Activated T-helper 17 cell treated with anti-CD3 and anti-CD28 coated beads, Interleukin-2, amount 50 U/mL, for 72 hours (primary cell): Measurements from ENCODE around the gene SEC14L1. TPM values are rescaled to one million over a fixed set of nuclear protein-coding genes. Genes with fewer than 3 reads are reported as not detected.
"Not testable (repeated sequence)": the region's sequence is repeated elsewhere in the genome, so short reads cannot be mapped to it uniquely, and the experiment has no call there.

Experiments used
- ATAC-seq: fragments of 150-1000 bp; cut with Tn5 transposase; replicated peaks from 2 replicates; pipeline ENCODE4 v1.10.0; 2021; ENCODE audit warnings: mild to moderate bottlenecking, moderate library complexity
- H3K27ac Mint-ChIP-seq: one replicate; pipeline ENCODE4 v1.8.0; 2022; ENCODE audit warnings: mixed read lengths
- H3K27me3 Mint-ChIP-seq: one replicate; pipeline ENCODE4 v1.8.0; 2022; ENCODE audit warnings: mixed read lengths
- H3K36me3 Mint-ChIP-seq: one replicate; pipeline ENCODE4 v1.8.0; 2022; ENCODE audit warnings: low read depth, mild to moderate bottlenecking, mixed read lengths
- H3K4me1 Mint-ChIP-seq: one replicate; pipeline ENCODE4 v1.8.0; 2022; ENCODE audit warnings: mixed read lengths
- H3K4me3 Mint-ChIP-seq: one replicate; pipeline ENCODE4 v1.8.0; 2022; ENCODE audit warnings: mild to moderate bottlenecking, mixed read lengths
- H3K9me3 Mint-ChIP-seq: one replicate; pipeline ENCODE4 v1.8.0; 2022; ENCODE audit warnings: mixed read lengths
- total RNA-seq, 2 donors: library from RNA; stranded (reverse); gene quantifications; one replicate each; pipeline ENCODE4 v1.2.3, GENCODE V29; 2022

The SEC14L1 gene
- total RNA-seq, 2 donors from 2014 or later = 89.3 to 98.4 TPM

DNA sequence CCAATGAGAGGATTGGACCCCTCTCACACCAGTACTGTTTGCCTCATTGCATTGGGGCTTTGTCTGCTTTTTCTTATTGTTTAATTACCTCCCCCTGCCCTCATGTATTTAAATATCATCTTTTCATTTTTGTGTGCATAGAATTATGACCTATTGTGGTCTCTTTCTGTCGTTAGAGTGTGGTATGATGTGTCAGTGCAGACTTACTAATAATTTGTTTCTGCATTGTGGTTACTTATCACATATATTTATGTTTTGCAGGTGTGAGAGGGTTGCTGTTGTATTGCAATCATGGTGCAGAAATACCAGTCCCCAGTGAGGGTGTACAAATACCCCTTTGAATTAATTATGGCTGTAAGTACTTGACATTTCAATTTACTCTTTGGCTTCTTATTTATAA, 2.5 kb downstream of the SEC14L1 start:
- peaks cover 76% of the 10 kb centered on the region for H3K36me3 Mint-ChIP-seq
- no peaks in the 10 kb centered on the region for H3K9me3 Mint-ChIP-seq
- H3K4me1 Mint-ChIP-seq = peaks cover 42% of the 10 kb centered on the region
- ATAC-seq = no peak
- H3K27me3 Mint-ChIP-seq = no peaks in the 10 kb centered on the region
- H3K27ac Mint-ChIP-seq = no peak overlapping the region
- peak overlapping the region; percentile 90 for H3K4me3 Mint-ChIP-seq

DNA sequence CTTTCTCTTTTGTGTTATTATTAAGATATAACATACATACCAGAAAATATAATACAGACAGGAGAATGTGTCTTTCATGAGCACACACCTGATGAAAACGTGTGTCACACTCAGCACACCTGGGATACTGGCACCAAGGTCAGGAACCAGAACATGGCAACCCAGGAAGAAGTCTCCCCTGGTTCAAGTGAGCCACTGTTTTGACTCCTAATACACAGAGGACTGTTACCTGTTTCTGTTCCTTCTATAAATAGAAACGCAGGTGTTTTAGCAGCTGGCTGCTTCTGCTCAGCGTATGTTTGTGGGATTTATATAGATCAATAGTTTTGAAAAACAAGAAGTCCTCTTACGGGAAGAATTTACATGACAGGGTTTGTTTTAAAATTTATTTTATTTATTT, 3.5 kb downstream of the SEC14L1 start:
- ATAC-seq = no peak
- no peaks in the 10 kb centered on the region for H3K9me3 Mint-ChIP-seq
- H3K4me3 Mint-ChIP-seq = peak overlapping the region; percentile 90
- peaks cover 50% of the 10 kb centered on the region for H3K4me1 Mint-ChIP-seq
- peaks cover 85% of the 10 kb centered on the region for H3K36me3 Mint-ChIP-seq
- no peak overlapping the region for H3K27ac Mint-ChIP-seq
- H3K27me3 Mint-ChIP-seq = no peaks in the 10 kb centered on the region

DNA sequence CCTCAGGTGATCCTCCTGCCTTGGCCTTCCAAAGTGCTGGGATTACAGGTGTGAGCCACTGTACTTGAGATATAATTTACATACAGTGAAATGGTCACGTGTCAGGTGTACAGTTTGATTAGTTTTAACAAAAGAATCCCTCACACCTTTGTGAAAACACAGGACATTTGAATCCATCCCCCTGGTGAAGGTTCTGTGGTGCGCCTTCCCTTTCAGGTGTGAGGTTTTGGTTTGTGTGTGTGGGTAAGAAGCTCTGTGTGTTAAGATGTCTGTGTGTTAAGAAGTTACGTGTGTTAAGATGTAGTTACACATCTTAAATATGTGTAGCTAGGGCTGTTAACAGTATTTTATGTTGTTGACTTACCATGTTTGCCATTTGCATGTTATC, 4.4 kb downstream of the SEC14L1 start:
- peaks cover 53% of the 10 kb centered on the region for H3K4me1 Mint-ChIP-seq
- no peaks in the 10 kb centered on the region for H3K9me3 Mint-ChIP-seq
- peaks cover 87% of the 10 kb centered on the region for H3K36me3 Mint-ChIP-seq
- ATAC-seq = no peak
- H3K4me3 Mint-ChIP-seq = peak overlapping the region; percentile 71
- H3K27me3 Mint-ChIP-seq = no peaks in the 10 kb centered on the region
- peak overlapping the region; percentile 84 for H3K27ac Mint-ChIP-seq

DNA sequence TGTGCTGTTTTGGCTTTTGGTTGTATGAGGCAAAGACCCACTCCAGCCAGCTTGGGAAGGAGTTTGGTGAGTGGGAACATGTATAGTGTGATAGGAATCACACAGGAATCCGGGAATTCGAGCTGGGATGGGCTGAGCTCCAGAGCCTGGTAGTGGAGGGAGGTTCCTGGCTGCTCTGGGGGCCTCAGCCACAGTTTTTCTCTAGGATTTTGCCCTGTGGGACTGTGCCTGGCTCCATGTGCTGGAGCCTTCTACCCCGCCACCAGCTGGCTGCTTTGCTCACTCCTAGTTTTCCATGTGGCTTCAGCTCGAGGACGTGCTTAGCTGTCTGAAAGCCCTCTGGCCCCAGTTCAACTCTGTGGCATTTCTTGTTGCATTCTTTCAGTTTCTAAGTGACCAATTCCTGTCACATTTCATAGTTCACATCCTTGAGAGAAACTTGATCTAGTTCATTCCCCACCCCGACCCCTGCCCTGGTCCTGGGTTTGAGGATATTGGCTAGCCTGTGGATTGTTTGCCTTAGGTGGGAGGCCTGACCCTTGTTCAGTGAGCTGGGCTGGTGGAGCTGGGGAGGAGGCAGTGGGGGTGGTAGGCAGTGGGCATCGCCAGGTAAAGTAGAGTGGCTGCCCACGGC, 5.0 kb downstream of the SEC14L1 start:
- Mint-ChIP-seq H3K36me3 (peaks cover 92% of the 10 kb centered on the region), H3K4me1 (peaks cover 57% of the 10 kb centered on the region), H3K27me3 (no peaks in the 10 kb centered on the region), H3K4me3 (peak overlapping the region; percentile 71), H3K9me3 (no peaks in the 10 kb centered on the region), H3K27ac (peak overlapping the region; percentile 84)
- ATAC-seq = peak; percentile 46

DNA sequence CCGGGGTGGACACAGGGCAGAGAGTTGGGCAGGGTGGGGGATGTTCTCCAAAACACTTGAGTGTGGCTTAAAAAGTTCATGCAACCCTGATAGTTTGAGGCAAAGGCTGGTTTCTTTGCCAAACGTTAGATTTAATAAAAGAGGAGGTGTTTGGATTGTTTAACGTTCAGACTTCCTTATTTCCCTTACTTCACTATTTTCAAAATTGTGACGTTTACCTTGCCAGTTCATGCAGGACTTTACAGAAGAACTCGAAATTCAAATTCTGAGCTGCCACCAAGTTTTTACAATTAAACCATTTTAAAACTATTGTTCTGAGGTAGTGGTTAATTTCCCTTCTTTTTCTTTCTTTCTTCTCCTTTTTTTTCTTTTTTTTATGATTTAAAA, 5.5 kb downstream of the SEC14L1 start:
- Mint-ChIP-seq H3K4me3 (peak overlapping the region; percentile 71), H3K27me3 (no peaks in the 10 kb centered on the region), H3K36me3 (peaks cover 97% of the 10 kb centered on the region), H3K27ac (peak overlapping the region; percentile 84), H3K4me1 (peaks cover 60% of the 10 kb centered on the region), H3K9me3 (no peaks in the 10 kb centered on the region)
- ATAC-seq = no peak

DNA sequence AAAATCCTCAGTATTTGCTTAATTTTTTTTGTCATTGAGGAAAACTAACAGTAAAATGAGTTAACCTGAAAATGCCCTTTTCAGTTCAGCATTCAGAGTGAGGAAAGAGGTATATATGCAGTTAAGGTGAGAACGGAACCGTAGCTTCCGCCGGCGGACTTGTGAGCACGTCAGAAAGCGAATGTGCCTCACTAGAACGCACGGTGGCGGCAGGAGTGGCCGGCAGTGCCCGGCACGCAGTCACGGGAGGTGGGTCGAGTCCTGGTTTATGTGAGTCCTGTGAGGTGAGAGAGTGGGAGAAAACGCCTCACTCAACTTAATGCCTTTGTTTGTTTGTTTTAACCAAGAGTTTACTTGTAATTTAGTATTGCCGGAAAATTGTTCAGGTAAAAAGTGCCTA, 6.1 kb downstream of the SEC14L1 start:
- Mint-ChIP-seq H3K9me3 (no peaks in the 10 kb centered on the region), H3K4me3 (peak overlapping the region; percentile 39), H3K27ac (peak overlapping the region; percentile 84), H3K4me1 (peaks cover 59% of the 10 kb centered on the region), H3K27me3 (no peaks in the 10 kb centered on the region), H3K36me3 (peaks cover 95% of the 10 kb centered on the region)
- ATAC-seq = no peak

DNA sequence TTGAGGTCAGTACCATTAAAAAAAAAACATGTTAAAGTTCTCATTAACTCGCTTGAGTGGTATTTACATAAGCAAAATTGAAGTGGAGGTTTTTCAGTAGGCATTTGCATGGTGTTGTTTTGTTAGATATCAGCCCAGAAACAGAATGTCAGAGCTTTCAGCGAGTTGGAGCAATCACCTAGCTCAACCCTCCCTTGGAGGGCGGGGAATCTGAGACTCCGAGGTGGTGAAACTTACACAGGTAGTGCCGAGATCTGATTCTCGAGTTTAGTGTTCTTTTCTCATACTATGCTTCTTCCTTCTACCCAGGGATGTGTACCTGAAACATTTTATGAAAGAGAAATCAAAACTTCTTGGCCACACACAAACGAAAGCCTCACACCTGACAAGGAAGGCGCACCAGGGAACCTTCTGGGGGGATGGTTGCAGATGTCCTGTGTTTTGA, 6.6 kb downstream of the SEC14L1 start:
- Mint-ChIP-seq H3K27me3 (no peaks in the 10 kb centered on the region), H3K4me3 (peak overlapping the region; percentile 39), H3K27ac (peak overlapping the region; percentile 84), H3K36me3 (peaks cover 90% of the 10 kb centered on the region), H3K4me1 (peaks cover 54% of the 10 kb centered on the region), H3K9me3 (no peaks in the 10 kb centered on the region)
- peak; percentile 56 for ATAC-seq

DNA sequence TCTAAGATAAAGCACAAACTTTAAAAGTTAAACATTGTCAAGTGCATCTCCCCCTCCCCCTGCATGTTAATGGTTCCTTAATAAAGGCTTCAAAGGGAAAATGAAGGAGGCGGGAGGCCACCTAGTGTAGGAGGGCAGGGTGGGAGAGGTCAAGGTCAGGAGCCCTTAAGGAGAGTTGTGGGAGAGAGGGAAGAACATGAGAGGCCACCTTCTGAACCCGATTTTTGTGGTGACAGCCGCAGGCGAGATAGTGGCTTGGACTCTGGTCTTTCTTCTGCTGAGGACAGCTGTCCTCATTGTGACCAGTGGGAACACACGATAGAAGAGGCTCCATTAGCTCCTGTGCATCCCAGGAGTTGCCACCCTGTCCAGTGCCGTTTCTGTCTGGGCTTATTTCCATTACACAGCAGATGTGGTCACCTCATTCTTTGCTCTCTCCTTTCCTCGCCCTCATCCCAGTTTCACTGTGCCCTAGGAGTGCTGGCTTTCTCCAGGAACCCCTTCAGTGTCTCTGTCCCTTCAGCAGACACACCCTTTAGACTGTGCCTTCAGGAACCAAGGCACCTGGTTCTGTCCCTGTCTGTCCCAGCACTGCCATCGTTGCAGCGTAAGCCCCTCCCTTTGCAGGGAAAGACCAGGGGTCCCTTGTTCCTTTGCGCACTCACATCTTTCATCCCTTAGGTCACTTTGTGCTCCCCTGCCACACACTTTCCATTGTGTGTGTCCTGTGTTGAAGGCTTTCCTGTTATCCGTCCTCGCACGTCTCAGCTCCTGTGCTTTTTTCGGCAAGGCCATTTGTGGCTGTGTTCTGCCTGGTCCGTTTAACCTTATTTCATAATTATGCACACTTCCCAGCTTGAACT, 7.5 kb downstream of the SEC14L1 start:
- H3K36me3 Mint-ChIP-seq = peaks cover 81% of the 10 kb centered on the region
- H3K27ac Mint-ChIP-seq = peak overlapping the region; percentile 84
- H3K9me3 Mint-ChIP-seq = no peaks in the 10 kb centered on the region
- H3K4me3 Mint-ChIP-seq = peak overlapping the region; percentile 39
- H3K4me1 Mint-ChIP-seq = peaks cover 46% of the 10 kb centered on the region
- no peak for ATAC-seq
- H3K27me3 Mint-ChIP-seq = no peaks in the 10 kb centered on the region

DNA sequence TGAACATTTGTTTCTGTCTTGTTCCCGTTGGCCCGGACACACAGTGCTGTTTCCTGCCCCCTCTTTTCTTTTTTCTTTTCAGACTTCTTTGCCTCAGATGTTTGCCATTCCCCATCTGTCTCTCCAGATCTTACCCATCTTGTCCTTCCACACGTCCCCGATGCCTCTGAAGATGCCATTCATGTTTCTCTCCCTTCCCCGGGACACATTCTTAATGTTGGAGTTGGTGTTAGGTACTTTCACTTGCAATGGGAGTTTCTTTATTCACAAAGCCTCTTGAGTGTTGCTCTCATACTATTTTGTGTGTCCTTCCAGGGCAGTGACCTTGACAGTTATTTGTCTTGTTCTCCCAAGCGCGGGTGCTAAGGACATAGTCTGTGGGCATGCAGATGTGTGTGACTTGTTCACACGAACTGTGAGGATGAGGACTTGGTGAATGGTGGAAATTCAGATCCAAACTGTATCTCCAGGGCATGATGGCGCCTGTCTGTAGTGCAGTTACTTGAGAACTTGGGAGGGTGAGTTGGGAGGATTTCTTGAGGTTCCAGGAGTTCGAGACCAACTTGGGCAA, 8.3 kb downstream of the SEC14L1 start:
- H3K36me3 Mint-ChIP-seq = peaks cover 73% of the 10 kb centered on the region
- H3K27ac Mint-ChIP-seq = no peak overlapping the region
- H3K4me3 Mint-ChIP-seq = no peak overlapping the region
- H3K9me3 Mint-ChIP-seq = no peaks in the 10 kb centered on the region
- no peak for ATAC-seq
- peaks cover 49% of the 10 kb centered on the region for H3K4me1 Mint-ChIP-seq
- H3K27me3 Mint-ChIP-seq = no peaks in the 10 kb centered on the region

DNA sequence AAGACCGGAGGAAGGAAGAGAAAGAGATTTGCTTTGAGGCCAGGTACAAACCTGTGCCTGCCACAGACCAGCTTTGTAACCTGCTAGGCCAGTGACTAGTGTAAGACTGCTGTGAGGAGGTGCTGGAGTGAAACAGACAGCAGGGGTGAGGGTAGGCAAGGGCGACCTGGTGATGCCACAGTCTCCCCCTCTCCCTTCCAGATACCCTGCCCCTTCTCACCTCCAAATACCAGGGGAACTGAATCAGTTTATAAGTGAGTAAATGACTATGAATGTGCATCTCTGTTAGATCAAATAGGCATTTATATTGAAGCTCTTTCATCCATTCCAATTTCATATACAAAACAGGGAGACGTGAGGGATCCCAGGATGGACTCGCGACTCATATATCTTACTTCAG, 9.4 kb downstream of the SEC14L1 start:
- peaks cover 53% of the 10 kb centered on the region for H3K4me1 Mint-ChIP-seq
- H3K9me3 Mint-ChIP-seq = no peaks in the 10 kb centered on the region
- no peak overlapping the region for H3K4me3 Mint-ChIP-seq
- ATAC-seq = no peak
- no peaks in the 10 kb centered on the region for H3K27me3 Mint-ChIP-seq
- H3K36me3 Mint-ChIP-seq = peaks cover 66% of the 10 kb centered on the region
- peak overlapping the region; percentile 46 for H3K27ac Mint-ChIP-seq

DNA sequence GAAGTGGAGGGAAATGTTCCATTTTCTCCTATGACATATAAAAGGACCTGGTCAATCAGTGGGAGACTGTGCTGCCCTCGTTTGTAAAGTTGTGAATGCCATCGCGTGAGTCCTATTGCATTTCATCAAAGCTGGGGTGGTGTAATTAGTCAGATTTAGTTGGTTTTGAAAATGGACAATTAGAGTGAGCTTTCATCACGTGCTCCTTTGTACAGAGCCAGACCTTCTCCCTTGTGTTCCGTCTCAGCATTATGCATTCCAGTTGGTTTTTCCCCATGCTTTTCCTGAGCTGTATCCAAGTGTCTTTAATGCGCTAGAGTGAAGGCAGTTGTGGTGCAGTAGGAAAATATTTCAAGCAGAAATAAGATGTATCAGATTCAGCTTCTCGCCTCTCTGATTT, 10.4 kb downstream of the SEC14L1 start:
- Mint-ChIP-seq H3K27ac (peak overlapping the region; percentile 46), H3K4me3 (no peak overlapping the region), H3K27me3 (no peaks in the 10 kb centered on the region), H3K4me1 (peaks cover 53% of the 10 kb centered on the region), H3K9me3 (no peaks in the 10 kb centered on the region), H3K36me3 (peaks cover 63% of the 10 kb centered on the region)
- no peak for ATAC-seq

DNA sequence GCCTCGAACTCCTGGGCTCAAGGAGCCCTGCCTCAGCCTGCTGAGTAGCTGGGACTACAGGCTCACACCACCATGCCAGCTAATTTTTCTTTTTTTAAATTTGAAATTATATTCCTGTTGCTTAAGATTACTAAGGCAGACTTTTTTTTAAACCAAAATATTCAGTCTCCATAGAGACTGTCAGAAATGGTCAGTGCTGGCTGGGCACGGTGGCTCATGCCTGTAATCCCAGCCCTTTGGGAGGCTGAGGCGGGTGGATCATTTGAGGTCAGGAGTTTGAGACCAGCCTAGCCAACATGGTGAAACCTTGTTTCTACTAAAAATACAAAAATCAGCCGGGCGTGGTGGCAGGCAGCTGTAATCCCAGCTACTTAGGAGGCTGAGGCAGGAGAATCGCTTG, 11.3 kb downstream of the SEC14L1 start:
- not testable (repeated sequence) for H3K9me3 Mint-ChIP-seq, H3K4me3 Mint-ChIP-seq, ATAC-seq, H3K27ac Mint-ChIP-seq, H3K27me3 Mint-ChIP-seq
- H3K4me1 Mint-ChIP-seq = peaks cover 49% of the 10 kb centered on the region
- H3K36me3 Mint-ChIP-seq = peaks cover 62% of the 10 kb centered on the region

DNA sequence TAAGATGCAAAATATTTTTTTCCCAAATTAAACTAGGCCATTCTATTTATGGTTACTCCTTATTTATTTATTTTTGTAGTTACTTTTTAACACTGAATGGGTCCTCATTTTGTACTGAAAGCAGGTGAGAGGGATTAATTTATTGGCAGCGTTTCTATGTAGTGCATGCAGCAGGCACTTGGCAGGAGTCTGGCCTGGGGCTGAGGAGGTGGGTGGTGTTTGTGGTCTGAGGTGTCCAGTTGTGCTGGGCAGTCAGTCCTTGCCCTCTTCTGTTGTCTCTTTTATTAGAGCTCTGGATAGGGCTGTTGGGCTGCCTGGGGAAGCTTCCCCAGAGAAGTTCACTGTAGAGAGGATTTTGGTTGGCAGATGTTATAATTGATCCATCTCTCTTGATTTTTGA, 12.7 kb downstream of the SEC14L1 start:
- H3K4me3 Mint-ChIP-seq = no peak overlapping the region
- H3K27ac Mint-ChIP-seq = peak overlapping the region; percentile 21
- H3K27me3 Mint-ChIP-seq = no peaks in the 10 kb centered on the region
- H3K4me1 Mint-ChIP-seq = peaks cover 44% of the 10 kb centered on the region
- H3K36me3 Mint-ChIP-seq = peaks cover 60% of the 10 kb centered on the region
- no peaks in the 10 kb centered on the region for H3K9me3 Mint-ChIP-seq
- ATAC-seq = no peak

DNA sequence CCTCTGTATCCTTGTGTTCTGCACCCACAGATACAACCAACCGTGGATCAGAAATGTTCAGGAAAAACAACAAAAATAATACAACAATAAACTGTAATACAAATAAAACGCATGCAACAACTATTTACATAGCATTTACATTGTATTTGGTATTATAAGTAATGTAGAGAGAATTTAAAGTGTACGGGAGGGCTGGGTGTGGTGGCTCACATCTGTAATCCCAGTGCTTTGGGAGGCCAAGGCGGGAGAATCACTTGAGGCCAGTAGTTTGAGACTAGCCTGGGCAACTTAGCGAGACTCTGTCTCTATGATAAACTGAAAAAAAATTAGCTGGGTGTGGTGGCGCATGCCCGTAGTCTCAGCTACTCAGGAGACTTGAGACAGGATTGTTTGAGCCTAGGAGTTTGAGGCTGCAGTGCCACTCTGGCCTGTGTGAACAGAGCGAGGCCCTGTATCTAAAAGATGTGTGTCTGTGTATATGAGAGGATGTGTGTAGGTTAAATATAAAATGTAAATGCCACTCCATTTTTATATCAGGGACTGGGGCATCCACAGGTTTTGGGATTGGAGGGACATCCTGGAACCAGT, 13.3 kb downstream of the SEC14L1 start:
- Mint-ChIP-seq H3K4me1 (peaks cover 38% of the 10 kb centered on the region), H3K9me3 (no peaks in the 10 kb centered on the region), H3K27me3 (no peaks in the 10 kb centered on the region), H3K36me3 (peaks cover 54% of the 10 kb centered on the region), H3K4me3 (no peak overlapping the region), H3K27ac (peak overlapping the region; percentile 21)
- ATAC-seq = no peak
